Testis (tissue), 3 donors: ENCODE results near the gene TMEM255B. TPM values are rescaled to one million over a fixed set of nuclear protein-coding genes. Genes with fewer than 3 reads are reported as not detected.

Experiments used
- DNase-seq: peaks from one replicate; pipeline ENCODE4 v3.0.0-alpha.2; 2019
- H3K27ac ChIP-seq, 2 donors: fragments of 200-600 bp; sonication (generic); one replicate each; pipeline ENCODE4 v1.5.1; 2019
- H3K27me3 ChIP-seq: fragments of 200-600 bp; sonication (generic); one replicate; pipeline ENCODE4 v1.5.1; 2019
- H3K36me3 ChIP-seq: fragments of 200-600 bp; sonication (generic); one replicate; pipeline ENCODE4 v1.5.1; 2017; ENCODE audit warnings: low read depth; ENCODE audit errors: missing control alignments
- H3K4me1 ChIP-seq: fragments of 200-600 bp; sonication (generic); one replicate; pipeline ENCODE4 v1.5.1; 2019
- H3K4me3 ChIP-seq, 2 donors: fragments of 200-600 bp; sonication (generic); one replicate each; pipeline ENCODE4 v1.5.1; 2017 to 2019
- H3K9me3 ChIP-seq: fragments of 200-600 bp; sonication (generic); one replicate; pipeline ENCODE4 v1.5.1; 2017
- POLR2A ChIP-seq: fragments of 450-650 bp; IDR thresholded peaks from one replicate; pipeline ENCODE4 v1.6.1; 2017; ENCODE audit warnings: antibody characterized with exemption, mild to moderate bottlenecking, moderate library complexity
- WGBS, 2 donors: methylation state at CpG; one replicate each; pipeline ENCODE4 v1.1.5; 2018; 5-methylcytosine and 5-hydroxymethylcytosine counted together
- intact Hi-C: fragments of 100-400 bp; cut with DNase I; formaldehyde crosslinking; loops from one replicate; pipeline ENCODE4 v1.15.1; 2023; ENCODE audit warnings: low total_unique reads
- polyA plus RNA-seq: library from polyadenylated mRNA; stranded (reverse); fragments of 350-450 nt; fragmentation: Illumina TruSeq; extraction: RNeasy Lipid Tissue Mini Kit (QIAGEN cat#74804); gene quantifications from one replicate; pipeline ENCODE4 v1.2.3, GENCODE V29; 2014; ENCODE audit warnings: low read depth, low replicate concordance; ENCODE audit not compliant: insufficient read depth
- total RNA-seq, 2 donors: library from RNA; depleted of rRNA; stranded (reverse); fragments of >200 nt; gene quantifications; one replicate each; pipeline ENCODE4 v1.2.3, GENCODE V29; 2016
- TF ChIP-seq, protein P1 (sequence below), 3 experiments: fragments of 450-650 bp in 2 of 3; fragments of 200-600 bp in 1 of 3; sonication (generic) in 1 of 3; IDR thresholded peaks; one replicate each; pipeline ENCODE4 v1.5.1; 2016 to 2019; ENCODE audit warnings: antibody characterized with exemption in 3 of 3, mild to moderate bottlenecking in 2 of 3, moderate library complexity in 1 of 3

The TMEM255B gene
- total and polyA plus RNA-seq, 3 donors from 2014 or later = 6.9 to 10.9 (median 7.5) TPM

GRCh38 chr13:113848020-113848419 lies 89.0 kb downstream of the TMEM255B start:
- intact Hi-C loops = no loop called here
- Histone ChIP-seq H3K27me3 (no peaks in the 10 kb centered on the region), H3K9me3 (no peaks in the 10 kb centered on the region), H3K27ac (peak overlapping the region; percentile 8 to 64), H3K4me3 (no peak overlapping the region), H3K36me3 (no peaks in the 10 kb centered on the region), H3K4me1 (peaks cover 54% of the 10 kb centered on the region)
- DNase-seq = no peak
- WGBS, 2 donors = 81 to 94% methylated on average over 7 to 8 of the region's 8 CpGs
- TF ChIP-seq, protein P1, sequence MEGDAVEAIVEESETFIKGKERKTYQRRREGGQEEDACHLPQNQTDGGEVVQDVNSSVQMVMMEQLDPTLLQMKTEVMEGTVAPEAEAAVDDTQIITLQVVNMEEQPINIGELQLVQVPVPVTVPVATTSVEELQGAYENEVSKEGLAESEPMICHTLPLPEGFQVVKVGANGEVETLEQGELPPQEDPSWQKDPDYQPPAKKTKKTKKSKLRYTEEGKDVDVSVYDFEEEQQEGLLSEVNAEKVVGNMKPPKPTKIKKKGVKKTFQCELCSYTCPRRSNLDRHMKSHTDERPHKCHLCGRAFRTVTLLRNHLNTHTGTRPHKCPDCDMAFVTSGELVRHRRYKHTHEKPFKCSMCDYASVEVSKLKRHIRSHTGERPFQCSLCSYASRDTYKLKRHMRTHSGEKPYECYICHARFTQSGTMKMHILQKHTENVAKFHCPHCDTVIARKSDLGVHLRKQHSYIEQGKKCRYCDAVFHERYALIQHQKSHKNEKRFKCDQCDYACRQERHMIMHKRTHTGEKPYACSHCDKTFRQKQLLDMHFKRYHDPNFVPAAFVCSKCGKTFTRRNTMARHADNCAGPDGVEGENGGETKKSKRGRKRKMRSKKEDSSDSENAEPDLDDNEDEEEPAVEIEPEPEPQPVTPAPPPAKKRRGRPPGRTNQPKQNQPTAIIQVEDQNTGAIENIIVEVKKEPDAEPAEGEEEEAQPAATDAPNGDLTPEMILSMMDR (IDR thresholded peaks at IDR 0.05) = no peak
- no peak for TF ChIP-seq POLR2A

DNA sequence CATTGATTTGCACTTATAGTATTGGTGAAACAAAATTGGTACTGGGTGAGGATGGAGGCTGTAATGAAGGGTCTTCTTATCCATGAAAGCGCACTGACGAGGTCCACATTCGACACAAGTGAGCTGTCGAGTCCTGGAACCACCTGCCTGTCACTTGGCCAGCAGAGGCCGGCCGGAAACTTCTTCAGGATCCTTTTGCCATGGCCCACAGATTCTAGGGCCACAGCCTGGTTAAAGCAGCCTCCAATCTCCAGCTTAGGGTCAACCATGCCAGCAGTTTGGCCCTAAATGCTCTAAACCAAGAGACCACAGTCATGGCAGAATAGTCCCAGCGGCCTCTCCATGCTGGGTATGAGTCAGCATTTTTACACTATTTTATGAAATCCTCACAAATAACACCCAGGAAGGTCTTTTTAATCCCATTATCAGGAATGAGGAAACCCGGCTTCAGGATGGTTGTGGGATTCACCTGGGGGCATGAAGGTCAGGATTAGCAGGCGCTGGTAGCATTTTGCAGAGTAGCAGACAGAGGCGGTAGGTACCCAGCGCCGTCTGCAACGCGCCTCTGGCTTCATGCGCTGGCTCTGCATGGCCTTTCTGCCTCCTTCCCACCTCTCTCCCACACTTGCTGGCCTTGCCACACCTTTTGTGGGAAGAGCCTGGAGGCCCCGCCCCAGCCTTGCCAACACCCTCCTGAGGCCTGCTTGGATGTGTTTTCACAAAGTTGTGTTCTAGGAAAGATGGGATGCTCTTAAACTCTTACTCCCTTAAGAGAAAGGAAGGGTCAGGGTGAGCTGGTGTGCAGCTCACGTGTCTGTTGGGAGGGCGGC lies 89.6 kb downstream of the TMEM255B start:
- Histone ChIP-seq H3K36me3 (no peaks in the 10 kb centered on the region), H3K4me3 (no peak overlapping the region), H3K27me3 (no peaks in the 10 kb centered on the region), H3K4me1 (peaks cover 54% of the 10 kb centered on the region), H3K9me3 (no peaks in the 10 kb centered on the region), H3K27ac (peak overlapping the region; percentile 8 to 64)
- WGBS, 2 donors = 74 to 88% methylated on average over 18 of the region's 18 CpGs
- TF ChIP-seq, protein P1 (IDR thresholded peaks at IDR 0.05) = no peak
- no peak for TF ChIP-seq POLR2A
- DNase-seq = peak; percentile 56
- intact Hi-C loops = no loop called here

- H3K4me1 ChIP-seq = peaks cover 53% of the 10 kb centered on the region
- WGBS, 2 donors = 68 to 69% methylated on average over 3 of the region's 3 CpGs
These were observed 90.5 kb downstream of the TMEM255B start for GRCh38 chr13:113849546-113849945.

DNA sequence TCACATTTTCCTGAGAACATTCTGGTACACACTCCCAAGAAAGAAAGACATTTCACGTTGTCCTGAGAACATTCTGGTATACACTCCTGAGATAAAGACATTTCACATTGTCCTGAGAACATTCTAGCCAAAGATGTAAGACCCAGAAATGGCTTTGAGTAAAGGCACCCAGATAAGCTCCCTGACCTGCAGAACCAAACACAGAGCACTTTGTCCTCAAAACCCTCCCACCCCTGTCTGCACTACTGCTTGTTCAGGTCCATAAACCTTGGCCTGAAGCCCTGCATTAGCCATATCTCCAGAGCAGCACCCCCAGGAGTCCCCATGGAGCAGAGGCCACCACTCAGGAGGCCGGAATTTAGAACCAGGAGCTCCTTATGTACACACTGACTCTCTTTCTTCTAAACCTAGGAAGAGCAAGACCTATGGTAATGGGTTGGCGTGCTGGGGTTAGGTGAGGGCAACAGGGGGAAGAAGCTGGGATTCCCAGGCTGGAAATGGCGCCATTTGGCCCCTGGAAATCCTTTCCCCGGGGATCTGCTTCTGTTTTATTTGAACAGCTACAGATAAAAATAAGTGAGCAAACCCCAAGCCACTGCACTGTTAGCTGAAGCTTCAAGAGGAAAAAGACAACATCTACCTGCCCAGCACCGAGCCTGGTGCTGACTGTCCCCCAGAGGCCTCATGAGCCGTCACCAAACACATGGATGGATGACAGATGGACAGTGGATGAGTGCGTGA lies 91.1 kb downstream of the TMEM255B start:
- peak; percentile 70 for DNase-seq
- Histone ChIP-seq H3K27me3 (no peaks in the 10 kb centered on the region), H3K36me3 (no peaks in the 10 kb centered on the region), H3K4me3 (no peak overlapping the region), H3K4me1 (peaks cover 53% of the 10 kb centered on the region), H3K27ac (peak overlapping the region; percentile 8 to 64), H3K9me3 (no peaks in the 10 kb centered on the region)
- 61 to 85% methylated on average over 7 to 8 of the region's 8 CpGs for WGBS, 2 donors
- TF ChIP-seq, protein P1 (IDR thresholded peaks at IDR 0.05) = no peak
- TF ChIP-seq POLR2A = no peak
- intact Hi-C loops = no loop called here

More at GRCh38 chr13:113849546-113849945, 90.5 kb downstream of the TMEM255B start:
- intact Hi-C loops = no loop called here
- peak overlapping the region; percentile 8 to 64 for H3K27ac ChIP-seq
- no peak for DNase-seq
- H3K9me3 ChIP-seq = no peaks in the 10 kb centered on the region
- no peak overlapping the region for H3K4me3 ChIP-seq
- TF ChIP-seq, protein P1 (IDR thresholded peaks at IDR 0.05) = no peak
- no peak for TF ChIP-seq POLR2A
- H3K27me3 ChIP-seq = no peaks in the 10 kb centered on the region
- no peaks in the 10 kb centered on the region for H3K36me3 ChIP-seq
